ENCODE data around the gene TSPAN17. TPM values are rescaled to one million over a fixed set of nuclear protein-coding genes. Genes with fewer than 3 reads are reported as not detected.

Gene TSPAN17
- total and polyA plus RNA-seq, 7 experiments from 2014 or later, result 16.5 to 47.6 (median 19.3) TPM

DNA sequence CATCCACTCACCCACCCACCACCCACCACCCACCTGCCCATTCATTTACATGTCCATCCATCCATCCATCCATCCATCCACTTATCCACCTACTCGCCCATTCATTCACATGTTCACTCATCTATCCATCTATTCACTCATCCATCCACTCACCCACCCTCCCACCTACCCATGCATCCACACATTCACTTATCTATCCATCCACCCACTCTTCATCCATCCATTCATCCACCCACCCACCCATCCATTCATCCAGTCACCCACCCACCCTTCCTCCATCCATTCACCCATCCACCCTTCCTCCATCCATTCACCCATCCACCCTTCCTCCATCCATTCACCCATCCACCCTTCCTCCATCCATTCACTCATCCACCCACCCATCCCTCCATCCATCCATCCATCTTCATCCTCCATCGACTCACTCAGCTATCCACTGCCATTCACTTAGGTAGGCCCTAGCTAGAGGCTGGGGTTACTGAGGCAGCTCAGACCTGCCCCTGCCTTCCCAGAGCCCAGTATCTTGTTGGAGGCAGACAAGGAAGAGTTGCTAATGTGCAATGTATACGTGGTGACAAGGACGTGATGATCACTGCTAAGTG, 12.7 kb downstream of the TSPAN17 start:
- no peaks in the 10 kb centered on the region for H3K9me3 ChIP-seq (ENCODE audit: control insufficient read depth in 2 of 3, low read length in 3 of 3)
- Mint-ChIP-seq H3K4me3 (peak overlapping the region in 9 of 10 donors; percentile 25 to 84 (median 47)), H3K27ac (peak overlapping the region in 7 of 9 donors; percentile 38 to 88 (median 67)), H3K9me3 (no peaks in the 10 kb centered on the region), H3K27me3 (peaks cover 0 to 11% (median 10%) of the 10 kb centered on the region in 5 donors), H3K4me1 (peaks cover 26 to 35% (median 33%) of the 10 kb centered on the region in 7 donors), H3K36me3 (peaks cover 0 to 4% (median 0%) of the 10 kb centered on the region in 5 donors)
- ChIA-PET POLR2A (interaction anchor here (0.8 to 5.3 kb wide), 2 partner anchors 12 to 124 kb away, joined by 3 to 36 read pairs; partner anchors contain the start of gene TSPAN17), CTCF (interaction anchor here (0.5 to 2.3 kb wide), 21 partner anchors 9 to 930 kb away, joined by 3 to 20 read pairs (median 4); partner anchors contain the start of genes KIAA1191 and TSPAN17)
- H3K4me1 ChIP-seq (ENCODE audit: control insufficient read depth in 2 of 2, insufficient read depth in 2 of 2, low read length in 2 of 2), result peaks cover 25 to 31% of the 10 kb centered on the region in 2 donors
- no peak overlapping the region for H3K27ac ChIP-seq (ENCODE audit: low read depth, low read length)
- intact Hi-C loops (cut with micrococcal nuclease), result loop anchor here (2.0 to 10.0 kb wide), 7 partner anchors 85 to 453 kb away; partner anchors contain the start of genes UNC5A (in 2 of the 2) and ZNF346 (in 1 of the 2)
- H3K4me3 ChIP-seq (ENCODE audit: low read length), result no peak overlapping the region
- DNase-seq (no peak), ATAC-seq (no peak)
- H3K36me3 ChIP-seq (ENCODE audit: control insufficient read depth in 2 of 3, insufficient read depth in 3 of 3, low read length in 3 of 3), result peaks cover 0 to 17% (median 0%) of the 10 kb centered on the region in 3 experiments
- no peaks in the 10 kb centered on the region for H3K27me3 ChIP-seq (ENCODE audit: control insufficient read depth in 2 of 2, insufficient read depth in 2 of 2, low read length in 2 of 2)

DNA sequence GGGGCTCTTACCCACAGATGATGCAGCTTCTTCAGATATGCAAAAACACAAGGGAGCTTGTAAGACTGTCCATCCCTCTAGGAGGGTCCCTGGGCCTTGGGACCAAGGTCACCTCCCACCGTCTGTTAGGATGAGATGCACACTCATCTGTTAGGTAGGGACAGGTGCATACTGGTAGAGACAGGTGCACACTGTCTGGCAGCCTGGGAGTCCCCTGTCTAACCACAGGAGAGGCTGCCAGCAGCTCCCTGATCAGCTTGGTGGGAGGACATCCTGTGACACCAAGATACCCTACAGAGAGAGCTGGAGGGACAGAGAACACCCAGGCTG, 13.2 kb downstream of the TSPAN17 start:
- Mint-ChIP-seq H3K36me3 (peaks cover 0 to 4% (median 0%) of the 10 kb centered on the region in 5 donors), H3K4me3 (peak overlapping the region in 6 of 10 donors; percentile 5 to 83 (median 42)), H3K27ac (peak overlapping the region in 6 of 9 donors; percentile 49 to 72 (median 64)), H3K27me3 (peaks cover 4 to 17% (median 11%) of the 10 kb centered on the region in 5 donors), H3K4me1 (peaks cover 26 to 35% (median 33%) of the 10 kb centered on the region in 7 donors), H3K9me3 (no peaks in the 10 kb centered on the region)
- Histone ChIP-seq H3K27ac (ENCODE audit: low read depth, low read length) (no peak overlapping the region), H3K36me3 (ENCODE audit: control insufficient read depth in 2 of 3, insufficient read depth in 3 of 3, low read length in 3 of 3) (peaks cover 0 to 13% (median 0%) of the 10 kb centered on the region in 3 experiments), H3K4me1 (ENCODE audit: control insufficient read depth in 2 of 2, insufficient read depth in 2 of 2, low read length in 2 of 2) (peaks cover 25 to 31% of the 10 kb centered on the region in 2 donors), H3K27me3 (ENCODE audit: control insufficient read depth in 2 of 2, insufficient read depth in 2 of 2, low read length in 2 of 2) (no peaks in the 10 kb centered on the region), H3K9me3 (ENCODE audit: control insufficient read depth in 2 of 3, low read length in 3 of 3) (no peaks in the 10 kb centered on the region), H3K4me3 (ENCODE audit: low read length) (no peak overlapping the region)
- ATAC-seq, result peak; percentile 58
- ChIA-PET POLR2A (interaction anchor here (0.8 to 5.3 kb wide), 2 partner anchors 12 to 125 kb away, joined by 3 to 36 read pairs; partner anchors contain the start of gene TSPAN17), CTCF (interaction anchor here (0.5 to 2.3 kb wide), 25 partner anchors 9 to 931 kb away, joined by 3 to 20 read pairs (median 4); partner anchors contain the start of genes KIAA1191 and TSPAN17)
- DNase-seq, result no peak
- intact Hi-C loops (cut with micrococcal nuclease), result loop anchor here (2.0 to 10.0 kb wide), 4 partner anchors 84 to 298 kb away; no protein-coding TSS in a partner anchor

DNA sequence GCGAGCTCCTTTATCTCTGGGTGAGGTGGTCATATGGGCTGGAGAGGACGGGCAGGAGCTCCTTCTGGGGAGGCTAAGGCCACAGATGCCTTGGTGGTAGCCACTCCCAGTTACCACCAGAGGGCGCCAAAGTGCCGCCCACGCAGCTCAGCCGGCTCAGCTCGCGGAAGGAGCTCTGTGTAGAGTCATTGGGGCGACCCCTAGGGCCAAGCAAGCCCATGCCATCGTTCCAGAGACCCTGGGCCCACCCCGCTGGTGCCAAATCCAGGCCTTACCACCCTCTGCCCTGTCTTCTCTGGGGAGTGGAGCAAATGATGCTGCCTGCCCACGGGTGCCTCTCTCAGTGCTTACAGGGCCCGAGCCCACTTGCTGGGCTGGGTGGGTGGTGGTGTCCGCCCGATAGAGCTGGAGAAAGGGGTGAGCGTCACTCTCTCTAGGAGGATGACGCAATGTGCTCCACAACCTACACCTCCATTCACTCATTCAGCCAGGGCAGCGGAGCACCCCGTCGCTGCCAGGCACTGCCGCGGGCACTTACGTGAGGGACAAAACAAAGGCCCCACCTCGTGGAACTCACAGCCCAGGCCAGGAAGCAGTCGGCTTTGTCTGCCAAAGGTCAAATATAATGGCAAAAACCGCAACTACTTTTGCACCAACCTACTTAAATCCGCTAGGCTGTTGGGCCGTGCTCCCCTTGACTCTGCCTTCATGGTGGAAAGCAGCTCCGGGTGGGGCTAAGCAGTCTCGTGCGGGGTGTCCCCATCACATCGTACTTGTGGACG, 13.8 kb downstream of the TSPAN17 start:
- peaks cover 26 to 35% (median 33%) of the 10 kb centered on the region in 7 donors for H3K4me1 Mint-ChIP-seq
- H3K4me3 ChIP-seq (ENCODE audit: low read length), result peak overlapping the region; percentile 13
- CTCF ChIA-PET, result interaction anchor here (0.5 to 2.3 kb wide), 27 partner anchors 9 to 931 kb away, joined by 3 to 20 read pairs (median 4); partner anchors contain the start of genes KIAA1191 and TSPAN17

DNA sequence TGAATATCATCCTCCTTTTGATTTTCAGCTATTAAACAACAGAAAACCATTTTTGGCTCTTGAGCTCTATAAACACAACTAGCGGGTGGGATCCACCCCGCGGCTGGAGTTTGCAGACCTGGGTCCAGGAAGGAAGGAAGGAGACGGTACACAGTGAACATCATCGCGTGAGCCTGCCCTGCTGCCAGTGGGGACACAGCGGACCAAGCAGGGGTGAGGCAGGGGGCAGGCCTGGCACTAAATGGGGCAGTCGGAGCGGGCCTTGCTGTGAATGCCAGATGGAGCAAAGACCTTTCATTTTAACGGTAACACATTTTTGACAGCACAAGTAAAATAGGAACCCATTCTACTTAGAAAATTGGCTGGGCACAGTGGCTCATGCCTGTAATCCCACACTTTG, 14.4 kb downstream of the TSPAN17 start:
- Histone ChIP-seq H3K4me3 (ENCODE audit: low read length) (no peak overlapping the region), H3K4me1 (ENCODE audit: control insufficient read depth in 2 of 2, insufficient read depth in 2 of 2, low read length in 2 of 2) (peaks cover 25 to 31% of the 10 kb centered on the region in 2 donors), H3K27me3 (ENCODE audit: control insufficient read depth in 2 of 2, insufficient read depth in 2 of 2, low read length in 2 of 2) (no peaks in the 10 kb centered on the region), H3K9me3 (ENCODE audit: control insufficient read depth in 2 of 3, low read length in 3 of 3) (no peaks in the 10 kb centered on the region), H3K27ac (ENCODE audit: low read depth, low read length) (no peak overlapping the region), H3K36me3 (ENCODE audit: control insufficient read depth in 2 of 3, insufficient read depth in 3 of 3, low read length in 3 of 3) (peaks cover 0 to 2% (median 0%) of the 10 kb centered on the region in 3 experiments)
- H3K27me3 Mint-ChIP-seq, result peaks cover 6 to 22% (median 11%) of the 10 kb centered on the region in 5 donors
- no peak overlapping the region for H3K27ac Mint-ChIP-seq
- DNase-seq (no peak), ATAC-seq (no peak)
- ChIA-PET POLR2A (interaction anchor here (5.3 kb wide), 1 partner anchor 13 kb away, joined by 36 read pairs; the partner anchor contains the start of gene TSPAN17), CTCF (interaction anchor here (0.6 to 2.2 kb wide), 7 partner anchors 8 to 929 kb away, joined by 3 to 20 read pairs (median 4); no protein-coding TSS in a partner anchor)
- no peak overlapping the region for H3K4me3 Mint-ChIP-seq
- H3K4me1 Mint-ChIP-seq, result peaks cover 26 to 33% (median 33%) of the 10 kb centered on the region in 7 donors
- no peaks in the 10 kb centered on the region for H3K9me3 Mint-ChIP-seq
- intact Hi-C loops (cut with micrococcal nuclease), result loop anchor here (2.0 to 10.0 kb wide), 4 partner anchors 83 to 297 kb away; no protein-coding TSS in a partner anchor
- H3K36me3 Mint-ChIP-seq, result no peaks in the 10 kb centered on the region

More for the DNA sequence above, 13.8 kb downstream of the TSPAN17 start:
- Histone ChIP-seq H3K4me1 (ENCODE audit: control insufficient read depth in 2 of 2, insufficient read depth in 2 of 2, low read length in 2 of 2) (peaks cover 25 to 31% of the 10 kb centered on the region in 2 donors), H3K36me3 (ENCODE audit: control insufficient read depth in 2 of 3, insufficient read depth in 3 of 3, low read length in 3 of 3) (peaks cover 0 to 8% (median 0%) of the 10 kb centered on the region in 3 experiments), H3K9me3 (ENCODE audit: control insufficient read depth in 2 of 3, low read length in 3 of 3) (no peaks in the 10 kb centered on the region), H3K27me3 (ENCODE audit: control insufficient read depth in 2 of 2, insufficient read depth in 2 of 2, low read length in 2 of 2) (no peaks in the 10 kb centered on the region), H3K27ac (ENCODE audit: low read depth, low read length) (no peak overlapping the region)
- peak; percentile 62 to 87 (median 75) for DNase-seq
- Mint-ChIP-seq H3K4me3 (peak overlapping the region in 5 of 10 donors; percentile 5 to 70 (median 59)), H3K36me3 (peaks cover 0 to 4% (median 0%) of the 10 kb centered on the region in 5 donors), H3K27ac (peak overlapping the region in 5 of 9 donors; percentile 49 to 72 (median 67)), H3K9me3 (no peaks in the 10 kb centered on the region), H3K27me3 (peaks cover 6 to 19% (median 11%) of the 10 kb centered on the region in 5 donors)
- intact Hi-C loops (cut with micrococcal nuclease), result loop anchor here (2.0 to 10.0 kb wide), 4 partner anchors 84 to 298 kb away; no protein-coding TSS in a partner anchor
- POLR2A ChIA-PET, result interaction anchor here (0.8 to 5.3 kb wide), 2 partner anchors 13 to 125 kb away, joined by 3 to 36 read pairs; partner anchors contain the start of gene TSPAN17
- ATAC-seq, result peak; percentile 84

DNA sequence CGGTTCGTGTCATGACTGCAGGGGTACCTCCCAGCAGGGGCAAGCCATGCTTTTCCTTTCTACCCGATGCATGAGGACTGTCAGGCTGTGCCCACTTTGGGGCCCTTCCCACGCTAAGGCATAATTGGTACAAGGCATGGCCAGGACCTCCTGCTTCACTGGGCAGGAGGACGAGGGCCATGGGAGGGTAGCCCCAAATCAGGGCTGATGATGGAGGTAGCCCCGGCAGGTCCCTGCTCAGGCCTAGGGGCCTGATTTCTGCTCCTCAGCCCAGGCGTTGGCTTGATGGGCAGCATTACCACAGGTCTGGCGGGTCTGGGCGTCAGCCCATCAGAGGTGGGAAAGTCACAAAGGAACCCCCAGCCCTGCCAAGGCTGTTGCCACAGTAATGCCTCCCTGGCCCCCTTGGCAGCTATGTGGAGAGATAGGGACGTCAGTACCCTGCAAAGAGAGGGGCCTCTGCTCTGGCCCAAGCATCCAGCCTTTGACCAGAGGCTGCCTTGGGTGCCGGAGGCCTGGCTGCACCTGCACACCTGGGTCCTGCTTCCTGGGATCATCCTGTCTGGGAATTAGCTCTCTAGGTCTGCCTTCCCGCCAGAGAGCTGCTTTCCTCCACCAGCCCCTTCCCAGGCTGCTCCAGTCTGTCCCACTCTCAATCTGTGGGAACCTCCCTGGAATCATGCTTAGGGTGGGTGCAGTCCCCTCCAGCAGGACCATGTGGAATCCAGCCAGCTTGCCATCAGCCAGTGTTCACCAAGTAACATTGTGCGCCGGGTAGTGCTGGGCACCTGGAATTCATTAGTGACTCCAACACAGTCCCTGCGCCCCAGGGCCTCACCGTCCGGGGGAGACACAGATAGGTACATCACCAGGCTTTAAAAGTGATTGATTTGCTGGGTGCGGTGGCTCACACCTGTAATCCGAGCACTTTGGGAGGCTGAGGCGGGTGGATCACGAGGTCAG, 15.4 kb downstream of the TSPAN17 start:
- H3K4me3 ChIP-seq (ENCODE audit: low read length), result no peak overlapping the region
- no peaks in the 10 kb centered on the region for H3K9me3 Mint-ChIP-seq
- DNase-seq (no peak), ATAC-seq (no peak)
- H3K4me3 Mint-ChIP-seq, result no peak overlapping the region
- H3K27ac ChIP-seq (ENCODE audit: low read depth, low read length), result no peak overlapping the region
- no peaks in the 10 kb centered on the region for H3K27me3 ChIP-seq (ENCODE audit: control insufficient read depth in 2 of 2, insufficient read depth in 2 of 2, low read length in 2 of 2)
- no peaks in the 10 kb centered on the region for H3K36me3 ChIP-seq (ENCODE audit: control insufficient read depth in 2 of 3, insufficient read depth in 3 of 3, low read length in 3 of 3)
- POLR2A ChIA-PET, result no interaction called here
- no peak overlapping the region for H3K27ac Mint-ChIP-seq
- no peaks in the 10 kb centered on the region for H3K9me3 ChIP-seq (ENCODE audit: control insufficient read depth in 2 of 3, low read length in 3 of 3)
- CTCF ChIA-PET, result no interaction called here
- peaks cover 25 to 33% (median 33%) of the 10 kb centered on the region in 7 donors for H3K4me1 Mint-ChIP-seq
- peaks cover 25 to 31% of the 10 kb centered on the region in 2 donors for H3K4me1 ChIP-seq (ENCODE audit: control insufficient read depth in 2 of 2, insufficient read depth in 2 of 2, low read length in 2 of 2)
- intact Hi-C loops (cut with micrococcal nuclease), result loop anchor here in 1 of 2 donors (10.0 kb wide), 1 partner anchor 82 kb away; no protein-coding TSS in a partner anchor
- peaks cover 6 to 25% (median 14%) of the 10 kb centered on the region in 5 donors for H3K27me3 Mint-ChIP-seq
- no peaks in the 10 kb centered on the region for H3K36me3 Mint-ChIP-seq
